Measurements from ENCODE around the gene ANK3.

ANK3 gene

DNA sequence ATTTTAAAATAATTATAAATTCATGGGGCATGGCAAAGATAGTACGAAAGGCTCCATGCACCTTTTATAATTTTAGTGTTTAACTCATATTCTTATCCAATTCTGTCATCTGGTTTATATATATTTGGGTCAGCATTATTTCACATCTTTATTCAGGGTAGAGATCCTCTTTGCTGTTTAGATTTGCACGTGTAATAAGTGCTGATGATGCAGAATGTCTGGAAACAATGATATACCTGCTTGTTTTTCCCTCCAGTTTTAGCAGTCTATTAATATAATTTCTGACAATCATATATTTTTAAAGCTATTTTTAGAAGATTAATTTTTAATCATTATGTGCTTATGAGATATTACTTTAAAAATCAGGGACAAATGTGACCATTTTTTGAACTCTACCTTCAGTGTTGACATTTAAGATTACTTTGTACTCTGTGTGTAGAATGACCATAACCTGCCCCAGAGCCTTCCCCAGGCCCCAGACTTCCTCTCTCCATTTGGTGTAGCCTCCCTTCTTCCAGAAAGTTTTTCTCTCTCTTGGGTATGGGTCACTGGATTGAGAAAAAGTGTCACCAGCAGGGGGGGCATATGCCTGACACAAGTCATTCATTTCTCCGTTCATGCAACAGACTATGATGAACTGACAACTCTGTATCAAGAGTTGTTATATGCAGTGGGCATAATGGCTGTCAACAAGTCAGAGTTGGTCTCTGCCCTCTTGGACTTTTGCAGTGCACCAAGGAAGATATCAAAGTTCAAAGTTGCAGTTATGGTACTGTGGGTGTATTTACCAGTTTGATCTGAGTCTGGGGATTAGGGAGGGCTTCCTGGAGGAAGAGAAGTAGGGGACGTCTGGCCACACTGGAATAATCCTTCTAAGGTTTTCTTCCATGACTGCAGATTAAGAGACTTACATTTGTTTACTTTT is 290.7 kb downstream of the ANK3 start:
- DNase-seq (ENCODE audit: low read depth): no peak

GRCh38 chr10:60096761-60097513 is 292.7 kb downstream of the ANK3 start:
- no peak overlapping the region for H3K4me3 ChIP-seq (ENCODE audit: low read length)
- TF ChIP-seq, protein P1, sequence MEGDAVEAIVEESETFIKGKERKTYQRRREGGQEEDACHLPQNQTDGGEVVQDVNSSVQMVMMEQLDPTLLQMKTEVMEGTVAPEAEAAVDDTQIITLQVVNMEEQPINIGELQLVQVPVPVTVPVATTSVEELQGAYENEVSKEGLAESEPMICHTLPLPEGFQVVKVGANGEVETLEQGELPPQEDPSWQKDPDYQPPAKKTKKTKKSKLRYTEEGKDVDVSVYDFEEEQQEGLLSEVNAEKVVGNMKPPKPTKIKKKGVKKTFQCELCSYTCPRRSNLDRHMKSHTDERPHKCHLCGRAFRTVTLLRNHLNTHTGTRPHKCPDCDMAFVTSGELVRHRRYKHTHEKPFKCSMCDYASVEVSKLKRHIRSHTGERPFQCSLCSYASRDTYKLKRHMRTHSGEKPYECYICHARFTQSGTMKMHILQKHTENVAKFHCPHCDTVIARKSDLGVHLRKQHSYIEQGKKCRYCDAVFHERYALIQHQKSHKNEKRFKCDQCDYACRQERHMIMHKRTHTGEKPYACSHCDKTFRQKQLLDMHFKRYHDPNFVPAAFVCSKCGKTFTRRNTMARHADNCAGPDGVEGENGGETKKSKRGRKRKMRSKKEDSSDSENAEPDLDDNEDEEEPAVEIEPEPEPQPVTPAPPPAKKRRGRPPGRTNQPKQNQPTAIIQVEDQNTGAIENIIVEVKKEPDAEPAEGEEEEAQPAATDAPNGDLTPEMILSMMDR (conservative IDR thresholded peaks at IDR 0.05; ENCODE audit: low read depth, low read length): no peak
- DNase-seq (ENCODE audit: low read depth): no peak

More for the DNA sequence above, 290.7 kb downstream of the ANK3 start:
- no peak overlapping the region for H3K4me3 ChIP-seq (ENCODE audit: low read length)
- TF ChIP-seq, protein P1 (conservative IDR thresholded peaks at IDR 0.05; ENCODE audit: low read depth, low read length): peak; percentile 56

DNA sequence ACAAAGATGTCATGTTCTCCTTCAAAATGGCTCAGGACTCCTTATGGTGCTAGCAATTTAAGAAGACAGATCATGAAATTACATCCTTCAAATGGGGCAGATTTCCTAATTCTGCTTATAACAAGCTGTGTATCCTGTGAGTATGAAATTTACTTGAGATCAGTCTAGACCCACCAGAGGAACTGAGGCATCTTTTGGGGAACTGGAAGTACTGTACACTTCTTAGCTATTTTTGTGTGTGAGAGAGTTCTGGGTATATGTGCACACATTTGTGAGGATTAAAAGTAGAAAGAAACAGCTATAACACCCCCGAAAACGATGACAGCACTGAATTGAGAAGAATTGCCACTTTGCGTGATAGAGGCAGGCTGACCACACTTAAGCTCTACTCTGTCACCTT is 296.4 kb downstream of the ANK3 start:
- TF ChIP-seq, protein P1 (conservative IDR thresholded peaks at IDR 0.05; ENCODE audit: low read depth, low read length): no peak
- H3K4me3 ChIP-seq (ENCODE audit: low read length): no peak overlapping the region
- no peak for DNase-seq (ENCODE audit: low read depth)

DNA sequence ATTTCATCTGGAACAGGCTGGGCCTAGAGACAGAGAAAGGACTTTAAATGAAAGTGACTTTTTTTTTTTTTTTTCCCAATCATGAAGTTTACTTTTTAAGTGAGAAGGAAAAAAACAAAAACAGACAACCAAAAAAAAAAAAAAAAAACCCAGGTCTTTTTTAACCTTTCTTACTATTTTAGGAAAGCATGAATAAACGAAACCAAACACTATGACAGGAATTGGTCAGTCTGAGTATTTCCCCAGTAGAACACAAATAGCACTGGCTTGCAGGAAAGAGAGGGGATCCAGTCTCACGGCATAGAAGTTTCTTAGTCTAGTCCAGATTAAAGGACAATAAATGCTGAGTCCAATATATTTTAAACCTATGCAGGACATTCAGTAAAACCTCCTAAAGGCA is 302.8 kb downstream of the ANK3 start:
- TF ChIP-seq, protein P1 (conservative IDR thresholded peaks at IDR 0.05; ENCODE audit: low read depth, low read length): no peak
- H3K4me3 ChIP-seq (ENCODE audit: low read length): no peak overlapping the region
- no peak for DNase-seq (ENCODE audit: low read depth)

DNA sequence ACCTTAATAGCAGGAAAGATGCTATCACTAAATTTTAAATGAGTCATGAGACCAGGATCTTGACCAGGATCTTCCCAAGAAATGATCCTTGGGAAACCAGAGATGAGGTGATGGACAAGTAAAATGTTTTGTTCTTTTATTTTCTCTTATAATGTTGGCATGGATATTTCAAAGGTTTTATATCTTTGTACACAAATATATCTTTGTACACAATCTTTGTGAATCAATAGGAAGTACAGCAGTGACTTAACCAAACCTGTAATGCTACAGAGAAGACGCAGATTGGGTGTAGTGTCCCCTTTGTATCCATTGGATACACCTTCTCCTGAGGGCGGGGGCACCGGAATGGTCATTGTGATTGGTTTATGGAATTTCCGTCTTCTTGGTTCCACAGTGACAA is 303.3 kb downstream of the ANK3 start:
- no peak overlapping the region for H3K4me3 ChIP-seq (ENCODE audit: low read length)
- DNase-seq (ENCODE audit: low read depth): no peak
- TF ChIP-seq, protein P1 (conservative IDR thresholded peaks at IDR 0.05; ENCODE audit: low read depth, low read length): no peak

DNA sequence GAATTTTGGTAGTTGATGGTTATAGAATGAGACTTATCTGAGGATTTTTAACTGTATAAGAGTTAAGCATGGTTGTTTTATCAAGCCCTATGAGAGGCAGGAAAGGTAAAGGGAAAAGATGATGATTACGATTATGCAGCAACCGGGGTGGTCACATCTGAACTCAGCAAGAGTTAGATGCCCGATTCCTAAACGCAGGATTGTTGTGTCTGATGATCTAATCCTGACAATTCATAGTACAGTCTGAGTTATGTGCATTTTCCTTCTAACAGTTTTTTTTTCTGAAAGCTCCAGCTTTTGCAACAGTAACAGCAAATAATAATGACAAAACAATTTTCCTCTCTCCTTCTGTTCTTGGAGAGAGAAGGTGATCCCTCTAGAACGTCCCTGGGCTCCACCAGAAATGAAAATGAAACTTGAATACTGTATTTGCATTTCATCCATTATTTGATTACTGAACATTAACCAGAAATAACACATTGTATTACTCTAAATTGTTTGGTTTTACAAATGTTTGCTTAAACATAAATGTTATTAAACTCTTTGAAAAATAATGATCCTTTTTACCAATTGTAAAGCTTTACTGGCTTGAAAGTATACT is 306.8 kb downstream of the ANK3 start:
- DNase-seq (ENCODE audit: low read depth): no peak
- H3K4me3 ChIP-seq (ENCODE audit: low read length): no peak overlapping the region
- TF ChIP-seq, protein P1 (conservative IDR thresholded peaks at IDR 0.05; ENCODE audit: low read depth, low read length): no peak
